Measurements from ENCODE around the gene HELT.

GRCh38 chr4:185019456-185020292, 1.4 kb downstream of the HELT start:
- TF ChIP-seq CTCF (IDR thresholded peaks at IDR 0.05) (no peak), POLR2A (IDR thresholded peaks at IDR 0.05) (no peak)
